Motor neuron (in vitro differentiated cells): ENCODE measurements around the gene OR4D10. TPM values are rescaled to one million over a fixed set of nuclear protein-coding genes. Genes with fewer than 3 reads are reported as not detected.
A peak's percentile ranks its signal among the peaks of the same experiment; 100 is the strongest.
"Not testable (repeated sequence)": the region's sequence is repeated elsewhere in the genome, so short reads cannot be mapped to it uniquely, and the experiment has no call there.

Source experiments
- ATAC-seq, 8 experiments: fragments of 200-7000 bp; cut with Tn5 transposase; replicated peaks in 6 of 8; 2 replicates each; pipeline ENCODE4 v1.8.0; 2021; ENCODE audit warnings: mild to moderate bottlenecking in 8 of 8, moderate library complexity in 8 of 8
- H3K27ac ChIP-seq, 2 donors: fragments of 250-450 bp; sonication (Bioruptor Pico); 2 replicates each; pipeline ENCODE4 v1.9.0; 2021; ENCODE audit warnings: antibody characterized with exemption in 2 of 2, mild to moderate bottlenecking in 2 of 2, moderate library complexity in 1 of 2
- H3K4me1 ChIP-seq, 2 donors: fragments of 250-450 bp; sonication (Bioruptor Pico); replicated peaks in 1 of 2; 2 replicates each; pipeline ENCODE4 v1.6.1; 2021; ENCODE audit warnings: antibody characterized with exemption in 2 of 2, mild to moderate bottlenecking in 2 of 2, moderate library complexity in 1 of 2
- H3K4me3 ChIP-seq, 5 donors: fragments of 250-450 bp; sonication (Bioruptor Pico); 2 replicates each; pipeline ENCODE4 v1.9.0; 2021; ENCODE audit warnings: antibody characterized with exemption in 5 of 5, mild to moderate bottlenecking in 5 of 5, moderate library complexity in 4 of 5
- WGBS, 10 experiments: fragments of 450-650 bp; shearing (Covaris generic); methylation state at CpG; one replicate each; pipeline ENCODE4 v1.0.0; 2022; 5-methylcytosine and 5-hydroxymethylcytosine counted together
- in situ Hi-C, 9 experiments: fragments of 400-800 bp; cut with MboI; loops; one replicate each; pipeline ENCODE4 v1.15.0; 2021; ENCODE audit warnings: low sequenced_read_pairs in 9 of 9, low pct_unique_long_range_greater_than_20kb in 2 of 9; ENCODE audit not compliant: unreplicated experiment in 9 of 9
- total RNA-seq, 8 experiments: library from RNA; unstranded; fragments of 300-600 nt; gene quantifications; 2 replicates each; pipeline versions ENCODE4 v1.2.3 to v1.2.4, GENCODE V29; 2022

The OR4D10 gene
- total RNA-seq, 8 experiments from 2014 or later: 0.14 to 0.43 TPM; not detected in 6

DNA sequence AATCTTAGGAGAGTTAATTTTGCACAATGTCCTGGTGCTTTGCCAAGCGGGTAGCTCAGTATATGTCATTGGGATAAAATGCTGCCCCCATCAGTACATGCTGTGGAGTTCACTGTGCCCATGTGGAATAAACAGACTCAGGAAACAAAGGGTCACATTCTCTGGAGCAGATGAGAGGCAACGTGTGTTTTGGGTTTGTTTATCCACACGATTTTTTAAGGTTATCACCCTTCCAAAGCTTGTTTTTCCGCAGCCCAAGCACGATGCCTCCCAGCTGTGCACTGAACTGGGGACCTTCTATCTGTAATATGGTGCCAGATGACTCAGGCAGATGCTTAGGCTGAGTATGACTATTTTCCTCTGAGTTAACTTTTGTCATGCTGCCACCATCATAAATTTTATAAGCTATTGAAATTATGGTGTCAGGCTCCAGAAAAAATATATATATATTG is 9.9 kb upstream of the OR4D10 start:
- Histone ChIP-seq H3K4me1 (no peaks in the 10 kb centered on the region), H3K27ac (no peak overlapping the region), H3K4me3 (no peak overlapping the region)
- WGBS, 10 experiments: 0 to 100% (median 41%) methylated on average over 1 to 5 of the region's 5 CpGs; no CpG with 5 or more reads in 2 of the 10 experiments
- in situ Hi-C loops: no loop called here
- ATAC-seq: no peak

DNA sequence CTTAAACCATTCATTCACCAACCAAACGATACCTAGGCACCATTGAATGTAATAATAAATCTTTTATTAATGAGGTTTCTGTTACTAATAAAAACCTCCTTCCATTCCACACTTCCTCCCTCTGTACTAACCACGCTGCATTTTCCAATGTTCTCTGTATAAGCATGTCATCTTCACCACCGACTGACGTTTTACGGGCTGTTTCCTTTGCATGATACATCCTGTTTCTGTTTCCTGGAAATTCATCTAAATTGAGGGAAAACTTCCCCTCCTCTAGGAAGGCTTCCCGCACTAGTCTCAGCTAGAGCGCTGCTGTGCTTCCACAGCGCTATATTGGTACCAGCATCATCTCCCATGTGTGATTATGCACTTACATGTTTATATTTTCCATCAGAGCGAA is 2.1 kb downstream of the OR4D10 start:
- Histone ChIP-seq H3K4me3 (no peak overlapping the region), H3K4me1 (peaks cover 0 to 6% of the 10 kb centered on the region in 2 donors), H3K27ac (no peak overlapping the region)
- WGBS, 10 experiments: 0 to 95% (median 74%) methylated on average over 1 to 9 of the region's 9 CpGs; no CpG with 5 or more reads in 1 of the 10 experiments
- no peak for ATAC-seq
- in situ Hi-C loops: no loop called here

DNA sequence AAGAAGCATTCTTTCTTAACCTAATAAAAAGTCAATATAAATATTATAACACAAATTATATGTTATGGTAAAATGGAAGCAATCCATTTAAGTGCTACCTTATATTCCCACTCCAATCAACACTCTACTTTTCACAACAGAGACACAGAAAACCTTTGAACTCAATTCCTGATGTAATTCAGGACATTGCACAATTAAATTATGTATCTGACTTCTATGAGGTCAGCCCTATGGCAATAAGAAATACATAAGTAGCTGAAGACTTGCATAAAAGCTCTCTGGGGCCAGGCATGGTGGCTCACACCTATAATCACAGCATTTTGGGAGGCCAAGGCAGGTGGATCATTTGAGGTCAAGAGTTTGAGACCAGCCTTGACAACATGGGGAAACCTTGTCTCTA is 6.8 kb downstream of the OR4D10 start:
- no peak overlapping the region for H3K27ac ChIP-seq
- no peak overlapping the region for H3K4me3 ChIP-seq
- in situ Hi-C loops: no loop called here
- ATAC-seq: no peak
- peaks cover 0 to 7% of the 10 kb centered on the region in 2 donors for H3K4me1 ChIP-seq

DNA sequence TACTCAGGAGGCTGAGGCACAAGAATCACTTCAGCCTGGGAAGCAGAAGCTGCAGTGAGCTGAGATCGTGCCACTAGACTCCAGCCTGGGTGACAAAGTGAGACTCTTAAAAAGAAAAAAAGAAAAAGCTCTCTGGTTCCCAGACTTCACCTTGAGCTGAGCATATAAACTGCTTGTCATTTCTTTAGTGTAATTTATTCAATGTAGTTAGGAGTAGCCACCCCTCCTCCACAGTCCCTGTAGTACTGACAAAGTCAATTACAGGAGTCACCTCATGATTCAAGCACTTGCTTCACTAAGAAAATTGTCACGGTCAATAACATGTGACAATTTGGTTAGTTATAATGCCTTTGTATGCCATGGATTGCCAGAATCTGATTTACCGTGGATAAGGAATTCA is 7.2 kb downstream of the OR4D10 start:
- in situ Hi-C loops: no loop called here
- WGBS, 10 experiments: 15 to 100% (median 63%) methylated on average over 1 to 3 of the region's 3 CpGs
- H3K4me3 ChIP-seq: no peak overlapping the region
- ATAC-seq: peak in 4 of 8 experiments; percentile 41 to 85 (median 58)
- H3K4me1 ChIP-seq: peaks cover 0 to 7% of the 10 kb centered on the region in 2 donors
- H3K27ac ChIP-seq: no peak overlapping the region

DNA sequence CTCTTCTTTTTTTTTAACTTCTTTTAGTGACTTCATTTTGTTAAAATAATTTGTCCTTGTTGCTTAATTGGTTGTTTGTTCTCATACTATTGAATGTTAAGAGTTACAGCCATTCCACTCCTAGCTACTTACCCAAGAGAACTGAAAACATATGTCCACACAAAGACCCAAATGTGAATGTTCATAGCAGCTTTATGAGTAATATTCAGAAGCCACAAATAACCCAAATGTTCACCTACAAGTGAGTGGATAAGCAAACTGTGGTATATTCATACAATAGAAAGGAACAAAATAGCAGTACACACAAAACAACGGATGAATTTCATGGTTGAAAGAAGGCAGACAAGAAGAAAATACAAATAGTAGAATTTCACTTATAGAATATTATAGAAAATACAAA is 28.8 kb downstream of the OR4D10 start:
- no peak overlapping the region for H3K27ac ChIP-seq

DNA sequence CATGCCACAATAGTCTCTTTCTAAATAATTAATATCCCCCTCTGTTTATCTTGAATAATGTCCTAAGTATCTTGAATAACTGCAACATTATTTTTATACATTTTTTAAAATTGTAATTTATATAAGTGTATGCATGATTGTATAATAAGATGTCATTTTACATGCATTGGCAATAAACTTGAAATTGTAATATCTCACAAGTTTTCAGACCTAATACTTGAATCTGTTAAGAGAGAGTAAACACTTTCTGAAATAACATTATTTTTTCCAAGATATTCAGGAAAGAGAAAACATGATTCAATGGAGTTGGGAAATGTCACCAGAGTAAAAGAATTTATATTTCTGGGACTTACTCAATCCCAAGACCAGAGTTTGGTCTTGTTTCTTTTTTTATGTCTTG is 30.2 kb downstream of the OR4D10 start, which contains the start of gene OR4D11:
TSS of gene OR4D11 (plus strand) at position 301 of the 400 bp plus-strand sequence. CDS start at position 301, 0 bp downstream.
- H3K4me1 ChIP-seq: no peaks in the 10 kb centered on the region
- in situ Hi-C loops: no loop called here
- ATAC-seq: no peak
- H3K27ac ChIP-seq: no peak within 1 kb of the TSS
- no peak within 1 kb of the TSS for H3K4me3 ChIP-seq

More for the DNA sequence above, 28.8 kb downstream of the OR4D10 start:
- 0 to 100% (median 40%) methylated on average over 1 of the region's 1 CpG; no CpG with 5 or more reads in 1 of the 10 experiments for WGBS, 10 experiments
- Histone ChIP-seq H3K4me1 (no peaks in the 10 kb centered on the region), H3K4me3 (no peak overlapping the region)
- no peak for ATAC-seq
- in situ Hi-C loops: no loop called here

DNA sequence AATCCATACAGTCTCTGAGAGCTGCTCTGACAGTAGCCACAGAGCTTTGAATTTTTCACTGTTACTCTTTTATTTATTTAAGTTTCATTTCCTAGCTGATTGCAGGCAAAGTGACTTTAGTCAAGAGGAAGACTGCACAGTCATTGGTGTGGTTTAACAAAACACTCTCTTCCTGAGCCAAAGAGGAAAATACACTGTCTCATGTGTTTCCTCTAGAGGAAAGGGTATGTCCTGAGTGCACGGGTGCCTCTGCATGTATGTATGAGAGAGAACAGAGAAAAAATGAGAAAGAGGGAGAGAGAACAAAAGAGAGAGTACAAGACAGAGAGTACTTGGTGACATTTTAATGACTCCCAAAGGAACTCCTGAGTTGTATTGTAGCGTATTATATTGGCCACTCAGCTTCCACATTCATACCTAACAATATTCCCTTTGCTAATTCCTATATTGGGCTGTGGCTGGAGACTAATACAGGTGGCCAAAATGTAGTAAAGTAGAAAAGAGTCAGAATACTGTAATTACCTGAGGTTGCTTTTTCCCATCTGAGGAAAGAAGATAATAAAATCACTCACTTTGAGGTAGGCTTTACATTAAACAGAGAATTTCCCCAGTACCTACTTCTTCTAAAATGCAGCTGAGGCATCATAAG is 38.0 kb downstream of the OR4D10 start, which contains the start of gene OR4D9:
TSS of gene OR4D9 (plus strand) at position 599 of the 649 bp plus-strand sequence. CDS start 3,374 bp downstream, outside the sequence.
- ATAC-seq: peak in 3 of 8 experiments; percentile 24 to 67 (median 33)

DNA sequence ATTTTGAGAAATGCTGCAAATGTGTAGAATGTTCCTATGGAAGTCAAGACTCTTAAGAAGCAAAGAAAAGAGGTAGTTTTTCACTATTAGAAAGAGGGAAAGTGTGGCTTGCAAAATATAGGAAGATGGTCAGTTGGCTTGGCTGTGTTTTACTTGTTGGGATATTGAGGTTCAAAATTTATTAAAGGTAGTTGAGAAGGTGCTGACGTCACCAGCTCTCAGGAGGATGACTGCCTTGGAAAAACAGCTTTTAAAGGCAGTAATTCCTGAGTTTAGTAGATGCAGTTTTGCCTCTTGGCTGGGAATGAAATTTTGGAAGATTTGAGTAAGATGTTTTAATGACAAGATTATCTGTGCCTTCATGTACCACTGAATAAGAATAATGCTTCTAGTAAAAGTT is 38.6 kb downstream of the OR4D10 start:
- no peak for ATAC-seq
- H3K27ac ChIP-seq: no peak overlapping the region
- H3K4me1 ChIP-seq: no peaks in the 10 kb centered on the region
- in situ Hi-C loops: no loop called here
- no peak overlapping the region for H3K4me3 ChIP-seq
- 0 to 100% (median 80%) methylated on average over 1 of the region's 1 CpG; no CpG with 5 or more reads in 1 of the 10 experiments for WGBS, 10 experiments

More for the DNA sequence above, 38.0 kb downstream of the OR4D10 start, which contains the start of gene OR4D9:
- Histone ChIP-seq H3K27ac (no peak within 1 kb of the TSS), H3K4me1 (no peaks in the 10 kb centered on the region), H3K4me3 (no peak within 1 kb of the TSS)
- WGBS, 10 experiments: 0 to 100% (median 39%) methylated on average over 1 to 2 of the region's 2 CpGs; no CpG with 5 or more reads in 3 of the 10 experiments
- in situ Hi-C loops: no loop called here

DNA sequence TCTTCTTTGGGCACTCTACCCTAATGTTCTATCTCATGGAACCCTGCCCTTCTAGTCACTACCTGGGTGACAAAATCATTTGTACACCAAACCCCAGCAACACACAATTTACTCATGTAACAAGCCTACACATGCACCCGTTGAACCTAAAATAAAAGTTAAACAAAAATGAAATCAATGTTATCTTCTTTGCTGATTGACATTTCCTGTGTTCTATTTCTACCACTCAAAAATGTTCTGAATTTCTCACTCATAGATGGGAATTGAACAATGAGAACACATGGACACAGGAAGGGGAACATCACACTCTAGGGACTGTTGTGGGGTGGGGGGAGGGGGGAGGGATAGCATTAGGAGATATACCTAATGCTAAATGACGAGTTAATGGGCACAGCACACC is 47.0 kb downstream of the OR4D10 start:
- H3K4me1 ChIP-seq, H3K4me3 ChIP-seq, ATAC-seq, in situ Hi-C loops, H3K27ac ChIP-seq: not testable (repeated sequence)
- 0 to 100% (median 71%) methylated on average over 1 of the region's 2 CpGs; no CpG with 5 or more reads in 4 of the 10 experiments for WGBS, 10 experiments

DNA sequence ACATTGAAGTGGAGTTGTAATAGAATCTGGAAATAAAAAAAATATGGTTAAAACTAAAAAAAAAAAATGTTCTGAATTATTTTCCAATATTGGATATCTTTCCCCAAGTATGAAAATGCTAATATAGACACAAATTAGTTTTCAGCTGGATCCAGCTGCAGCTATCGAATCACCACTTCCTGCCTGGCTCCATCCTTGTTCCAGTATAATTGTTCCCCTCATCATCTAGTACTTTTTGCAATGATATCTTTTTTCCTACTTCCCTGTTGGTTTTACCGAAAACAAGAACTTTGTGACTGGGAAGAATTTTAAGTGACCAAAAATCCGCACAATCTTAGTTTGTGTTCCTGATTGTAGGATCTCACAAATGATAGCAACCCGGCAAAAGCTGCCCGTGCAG is 47.6 kb downstream of the OR4D10 start:
- Histone ChIP-seq H3K4me1 (no peaks in the 10 kb centered on the region), H3K27ac (no peak overlapping the region), H3K4me3 (no peak overlapping the region)
- in situ Hi-C loops: no loop called here
- ATAC-seq: no peak
- whole genome bisulfite sequencing, 10 experiments: 48 to 100% (median 97%) methylated on average over 1 to 5 of the region's 5 CpGs; no CpG with 5 or more reads in 1 of the 10 experiments

DNA sequence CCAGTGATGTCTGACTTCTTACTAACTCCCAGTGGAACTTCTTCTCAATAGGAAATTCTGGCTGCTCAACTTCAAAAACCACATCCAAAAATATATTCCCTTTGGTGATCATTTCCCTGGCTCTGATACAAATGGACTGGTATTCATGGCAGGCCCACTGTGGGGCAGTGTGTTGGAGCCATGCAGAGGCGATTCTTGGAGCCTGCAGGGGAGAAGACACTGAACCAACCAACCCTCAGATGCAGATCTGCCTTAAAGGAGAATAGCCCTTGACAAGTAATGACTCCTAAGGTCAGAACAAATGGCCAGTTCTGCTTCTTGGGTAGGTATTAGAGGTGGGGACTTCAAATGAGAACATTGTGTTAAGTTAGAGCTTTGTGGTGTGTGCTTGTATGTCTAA is 50.4 kb downstream of the OR4D10 start:
- Histone ChIP-seq H3K27ac (no peak overlapping the region), H3K4me1 (peaks cover 3 to 9% of the 10 kb centered on the region in 2 donors), H3K4me3 (no peak overlapping the region)
- peak in 1 of 8 experiments; percentile 73 for ATAC-seq
- 0 to 20% methylated on average over 1 of the region's 1 CpG; no CpG with 5 or more reads in 8 of the 10 experiments for WGBS, 10 experiments
- in situ Hi-C loops: no loop called here

DNA sequence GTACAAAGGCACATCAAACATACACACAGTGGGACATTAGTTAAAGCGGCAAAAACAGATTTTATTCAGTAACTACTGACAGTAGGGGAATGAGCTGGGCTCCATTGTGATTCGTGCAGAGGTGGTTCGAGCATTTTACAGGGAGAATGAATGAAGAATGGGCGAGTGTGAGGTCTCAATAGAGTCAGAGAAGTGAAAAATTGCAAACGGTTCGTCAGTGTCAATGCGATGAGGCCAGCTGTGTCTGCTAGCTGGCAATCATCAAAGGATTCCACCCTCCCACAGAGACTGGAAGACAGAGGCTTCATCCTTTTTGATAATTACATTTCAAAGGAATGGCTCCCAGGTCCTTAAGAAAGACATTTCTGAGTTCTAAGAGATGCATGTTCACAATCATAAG is 55.6 kb downstream of the OR4D10 start:
- 0 to 29% (median 5%) methylated on average over 2 to 7 of the region's 7 CpGs; no CpG with 5 or more reads in 2 of the 10 experiments for WGBS, 10 experiments
- Histone ChIP-seq H3K4me1 (peaks cover 10 to 18% of the 10 kb centered on the region in 2 donors), H3K4me3 (no peak overlapping the region), H3K27ac (no peak overlapping the region)
- ATAC-seq: peak in 5 of 8 experiments; percentile 27 to 82 (median 71)
- in situ Hi-C loops: loop anchor here in 2 of 9 experiments (25.0 kb wide), 1 partner anchor 284 kb away; the partner anchor contains the start of gene MRPL16 (in 2 of the 2)
